Bronchial epithelial cell (primary cell): ENCODE data around the gene HSPA1B. TPM values are rescaled to one million over a fixed set of nuclear protein-coding genes. Genes with fewer than 3 reads are reported as not detected.
A peak's percentile ranks its signal among the peaks of the same experiment; 100 is the strongest.
"Not testable (repeated sequence)": the region's sequence is repeated elsewhere in the genome, so short reads cannot be mapped to it uniquely, and the experiment has no call there.

ENCODE experiments used
- DNase-seq: peaks from one replicate; pipeline ENCODE4 v3.0.0-alpha.2; 2010; ENCODE audit warnings: low read depth
- FAIRE-seq: peaks from 2 replicates; lab custom pipeline; 2011; peaks lifted over from hg19 to GRCh38; lab: Jason Lieb, UNC
- H3K27me3 ChIP-seq: 2 replicates; pipeline ENCODE4 v1.5.1; 2011; ENCODE audit warnings: low read length; ENCODE audit not compliant: control insufficient read depth, insufficient read depth
- H3K36me3 ChIP-seq: 2 replicates; pipeline ENCODE4 v1.5.1; 2011; ENCODE audit warnings: low read length; ENCODE audit not compliant: control insufficient read depth, insufficient read depth
- H3K4me3 ChIP-seq: 2 replicates; pipeline ENCODE4 v1.5.1; 2011; ENCODE audit warnings: mild to moderate bottlenecking, low read depth, low read length, control low read depth
- total RNA-seq: library from RNA; depleted of rRNA; stranded (reverse); fragments of >200 nt; gene quantifications from 2 replicates; pipeline ENCODE4 v1.2.1, GENCODE V29; 2014
- TF ChIP-seq, protein P1 (sequence below): IDR thresholded peaks from 2 replicates; pipeline ENCODE4 v1.5.1; 2011; ENCODE audit warnings: mild to moderate bottlenecking, moderate library complexity, low read length, control low read depth, inconsistent platforms; ENCODE audit not compliant: insufficient read depth, severe bottlenecking

The HSPA1B gene
- total RNA-seq, 1 donor from 2014 or later = 118 TPM

GRCh38 chr6:31836047-31836473 lies 8.5 kb downstream of the HSPA1B start:
- Histone ChIP-seq H3K27me3 (no peaks in the 10 kb centered on the region), H3K4me3 (peak overlapping the region; percentile 91), H3K36me3 (peaks cover 17% of the 10 kb centered on the region)
- TF ChIP-seq, protein P1, sequence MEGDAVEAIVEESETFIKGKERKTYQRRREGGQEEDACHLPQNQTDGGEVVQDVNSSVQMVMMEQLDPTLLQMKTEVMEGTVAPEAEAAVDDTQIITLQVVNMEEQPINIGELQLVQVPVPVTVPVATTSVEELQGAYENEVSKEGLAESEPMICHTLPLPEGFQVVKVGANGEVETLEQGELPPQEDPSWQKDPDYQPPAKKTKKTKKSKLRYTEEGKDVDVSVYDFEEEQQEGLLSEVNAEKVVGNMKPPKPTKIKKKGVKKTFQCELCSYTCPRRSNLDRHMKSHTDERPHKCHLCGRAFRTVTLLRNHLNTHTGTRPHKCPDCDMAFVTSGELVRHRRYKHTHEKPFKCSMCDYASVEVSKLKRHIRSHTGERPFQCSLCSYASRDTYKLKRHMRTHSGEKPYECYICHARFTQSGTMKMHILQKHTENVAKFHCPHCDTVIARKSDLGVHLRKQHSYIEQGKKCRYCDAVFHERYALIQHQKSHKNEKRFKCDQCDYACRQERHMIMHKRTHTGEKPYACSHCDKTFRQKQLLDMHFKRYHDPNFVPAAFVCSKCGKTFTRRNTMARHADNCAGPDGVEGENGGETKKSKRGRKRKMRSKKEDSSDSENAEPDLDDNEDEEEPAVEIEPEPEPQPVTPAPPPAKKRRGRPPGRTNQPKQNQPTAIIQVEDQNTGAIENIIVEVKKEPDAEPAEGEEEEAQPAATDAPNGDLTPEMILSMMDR = no peak
- FAIRE-seq (no peak), DNase-seq (no peak)

DNA sequence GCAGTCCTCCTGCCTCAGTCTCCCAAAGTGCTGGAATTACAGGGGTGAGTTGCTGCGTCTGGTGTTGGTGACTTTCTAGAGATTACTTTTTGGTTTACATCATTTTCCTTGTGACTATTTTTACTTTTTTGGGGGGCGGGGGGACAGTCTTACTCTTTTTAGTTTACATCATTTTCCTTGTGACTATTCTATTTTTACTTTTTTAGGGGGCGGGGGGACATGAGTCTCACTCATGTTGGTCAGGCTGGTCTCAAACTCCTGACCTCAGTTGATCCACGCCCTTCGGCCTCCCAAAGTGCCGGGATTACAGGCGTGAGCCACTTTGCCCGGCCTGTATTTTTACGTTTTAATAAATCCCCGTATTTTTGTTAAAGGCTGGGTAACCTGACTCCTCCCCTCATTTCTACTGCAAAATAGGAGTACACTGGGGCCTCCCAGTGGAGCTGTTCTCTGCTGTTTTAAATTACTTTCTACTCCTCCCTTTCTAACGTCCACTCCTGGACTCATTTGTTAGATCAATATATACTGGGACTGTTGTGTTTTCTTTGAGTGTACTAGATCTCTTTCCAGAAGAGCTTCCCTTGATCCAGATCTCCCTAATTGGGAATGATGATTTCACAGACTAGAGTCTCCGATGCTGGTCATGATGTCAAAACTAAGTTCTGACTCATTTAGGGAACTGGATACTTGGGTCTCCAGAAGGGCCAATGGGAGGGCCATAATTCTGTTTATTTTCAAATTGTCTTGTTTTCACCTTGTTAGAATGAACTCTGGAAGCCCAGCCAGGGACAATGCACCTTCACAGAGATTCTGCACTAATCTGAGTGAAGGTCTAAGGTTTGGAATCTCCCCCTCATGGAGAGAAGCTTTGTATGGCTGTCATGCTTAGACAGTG lies 9.2 kb downstream of the HSPA1B start:
- Histone ChIP-seq H3K4me3 (peak overlapping the region; percentile 91), H3K27me3 (no peaks in the 10 kb centered on the region), H3K36me3 (peaks cover 17% of the 10 kb centered on the region)
- peak; percentile 53 for DNase-seq
- no peak for FAIRE-seq
- TF ChIP-seq, protein P1 = no peak

DNA sequence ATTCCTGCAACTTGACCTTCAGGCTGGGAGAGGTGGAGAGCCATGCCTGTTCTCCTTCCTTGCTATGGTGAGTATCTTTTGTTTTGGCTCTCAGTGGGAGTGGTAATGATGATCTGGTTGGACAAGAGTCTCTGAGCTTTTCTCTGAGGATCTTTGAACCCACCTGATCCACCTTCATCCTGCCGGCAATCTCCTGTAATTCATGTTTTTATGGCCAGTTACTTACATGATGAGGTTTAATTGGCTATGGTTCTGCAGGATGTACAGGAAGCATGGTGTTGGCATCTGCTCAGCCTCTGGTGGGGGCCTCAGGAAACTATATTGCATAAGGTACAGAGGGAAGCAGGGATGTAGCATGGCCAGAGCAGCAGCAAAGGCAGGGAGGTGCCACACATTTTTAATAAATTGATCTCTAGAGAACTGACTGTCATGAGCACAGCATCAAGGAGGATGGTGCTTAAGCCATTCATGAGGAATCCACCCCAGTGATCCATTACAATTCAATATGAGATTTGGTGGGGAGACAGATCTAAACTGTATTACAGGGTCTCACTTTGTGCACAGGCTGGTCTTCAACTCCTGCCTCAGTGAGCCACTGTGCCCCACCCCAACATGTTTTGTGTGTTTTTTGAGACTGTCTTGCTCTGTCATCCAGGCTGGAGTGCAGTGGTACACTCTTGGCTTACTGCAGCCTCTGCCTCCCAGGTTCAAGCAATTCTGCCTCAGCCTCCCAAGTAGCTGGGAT lies 10.0 kb downstream of the HSPA1B start:
- Histone ChIP-seq H3K27me3 (no peaks in the 10 kb centered on the region), H3K4me3 (no peak overlapping the region), H3K36me3 (peaks cover 17% of the 10 kb centered on the region)
- no peak for FAIRE-seq
- TF ChIP-seq, protein P1 = no peak
- DNase-seq = no peak

DNA sequence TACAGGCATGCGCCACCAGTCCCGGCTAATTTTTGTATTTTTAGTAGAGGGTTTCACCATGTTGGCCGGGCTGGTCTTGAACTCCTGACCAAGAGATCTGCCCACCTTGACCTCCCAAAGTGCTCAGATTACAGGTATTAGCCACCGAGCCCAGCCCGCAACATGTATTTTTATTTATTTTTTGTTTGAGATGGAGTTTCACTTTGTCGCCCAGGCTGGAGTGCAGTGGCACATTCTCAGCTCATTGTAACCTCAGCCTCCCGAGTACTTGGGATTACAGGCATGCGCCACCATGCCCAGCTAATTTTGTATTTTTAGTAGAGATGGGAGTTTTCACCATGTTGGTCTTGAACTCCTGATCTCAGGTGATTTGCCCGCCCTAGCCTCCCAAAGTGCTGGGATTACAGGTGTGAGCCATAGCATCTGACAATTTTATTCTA lies 10.6 kb downstream of the HSPA1B start:
- H3K27me3 ChIP-seq, H3K4me3 ChIP-seq, FAIRE-seq, DNase-seq: not testable (repeated sequence)
- peaks cover 17% of the 10 kb centered on the region for H3K36me3 ChIP-seq

DNA sequence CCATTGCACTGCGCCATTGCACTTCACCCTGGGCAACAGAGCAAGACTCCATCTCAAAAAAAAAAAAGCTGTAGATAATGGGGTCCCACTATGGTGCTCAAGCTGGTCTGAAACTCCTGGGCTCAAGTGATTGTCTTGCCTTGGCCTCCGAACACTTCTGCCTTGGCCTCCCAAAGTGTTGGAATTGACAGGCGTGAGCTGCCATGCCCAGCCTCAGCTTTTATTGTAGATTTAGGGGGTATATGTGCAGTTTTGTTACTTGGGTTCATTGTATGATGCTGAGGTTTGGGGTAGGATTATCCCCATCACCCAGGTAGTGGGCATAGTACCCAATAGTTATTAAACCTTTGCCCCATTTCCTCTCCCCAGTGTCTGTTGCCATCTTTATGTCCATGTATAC lies 11.4 kb downstream of the HSPA1B start:
- no peak for DNase-seq
- no peak for FAIRE-seq
- TF ChIP-seq, protein P1 = no peak
- H3K4me3 ChIP-seq = no peak overlapping the region
- H3K27me3 ChIP-seq = no peaks in the 10 kb centered on the region
- peaks cover 17% of the 10 kb centered on the region for H3K36me3 ChIP-seq

DNA sequence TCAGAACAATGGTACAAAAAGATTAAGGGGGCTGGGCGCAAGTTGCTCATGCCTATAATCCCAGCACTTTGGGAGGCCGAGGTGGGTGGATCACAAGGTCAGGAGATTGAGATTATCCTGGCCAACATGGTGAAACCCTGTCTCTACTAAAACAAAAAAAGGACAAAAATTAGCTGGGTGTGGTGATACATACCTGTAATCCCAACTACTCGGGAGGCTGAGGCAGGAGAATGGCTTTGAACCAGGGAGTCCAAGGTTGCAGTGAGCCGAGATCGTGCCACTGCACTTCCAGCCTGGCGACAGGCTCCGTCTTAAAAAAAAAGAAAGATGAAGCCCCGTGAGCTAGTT lies 12.2 kb downstream of the HSPA1B start:
- H3K27me3 ChIP-seq, DNase-seq, FAIRE-seq, H3K4me3 ChIP-seq: not testable (repeated sequence)
- peaks cover 17% of the 10 kb centered on the region for H3K36me3 ChIP-seq
